ENCODE results near the gene MAPKAPK2.

The MAPKAPK2 gene

GRCh38 chr1:206723805-206724472 is 39.2 kb downstream of the MAPKAPK2 start:
- no peaks in the 10 kb centered on the region for H3K9me3 ChIP-seq (ENCODE audit: control insufficient read depth, insufficient read depth, low read depth, low read length)
- no peak overlapping the region for H3K27ac ChIP-seq (ENCODE audit: extremely low read depth, low read depth, low read length)
- ChIA-PET CTCF (interaction anchor here (0.6 to 4.5 kb wide), 15 partner anchors 9 to 259 kb away, joined by 3 to 62 read pairs (median 6); no protein-coding TSS in a partner anchor), POLR2A (no interaction called here)
- H3K4me1 ChIP-seq (ENCODE audit: control insufficient read depth, insufficient read depth, low read length), result no peaks in the 10 kb centered on the region; the same call in 1 of the 2 replicates
- no peaks in the 10 kb centered on the region for H3K36me3 ChIP-seq (ENCODE audit: control insufficient read depth in 2 of 2, insufficient read depth in 1 of 2, low read length in 2 of 2)
- no peak overlapping the region for H3K4me3 ChIP-seq (ENCODE audit: low read depth, low read length)
- no peak for TF ChIP-seq ZNF155 (tag by site-specific recombination; IDR thresholded peaks at IDR 0.05)
- no peak for TF ChIP-seq ZBTB17 (tag by site-specific recombination; IDR thresholded peaks at IDR 0.05)
- TF ChIP-seq ZNF580 (tag by site-specific recombination; IDR thresholded peaks at IDR 0.05), result no peak
- no peak for TF ChIP-seq OSR2 (tag by site-specific recombination; IDR thresholded peaks at IDR 0.05)
- no peak for TF ChIP-seq ZNF544 (tag by site-specific recombination; IDR thresholded peaks at IDR 0.05)
- no peak for TF ChIP-seq TRIM28 (IDR thresholded peaks at IDR 0.05; ENCODE audit: borderline replicate concordance, low read length)
- TF ChIP-seq ZNF621 (tag by site-specific recombination; IDR thresholded peaks at IDR 0.05), result no peak
- TF ChIP-seq ZBTB8A (tag by site-specific recombination; IDR thresholded peaks at IDR 0.05), result peak; percentile 43
- no peak for TF ChIP-seq ZBTB1 (tag by site-specific recombination; IDR thresholded peaks at IDR 0.05)
- no peak for TF ChIP-seq ZNF501 (tag by site-specific recombination; IDR thresholded peaks at IDR 0.05)
- TF ChIP-seq OVOL3 (tag by site-specific recombination; IDR thresholded peaks at IDR 0.05), result no peak
- no peak for TF ChIP-seq ZNF23 (tag by site-specific recombination; IDR thresholded peaks at IDR 0.05; ENCODE audit: borderline replicate concordance)
- TF ChIP-seq, protein P1, sequence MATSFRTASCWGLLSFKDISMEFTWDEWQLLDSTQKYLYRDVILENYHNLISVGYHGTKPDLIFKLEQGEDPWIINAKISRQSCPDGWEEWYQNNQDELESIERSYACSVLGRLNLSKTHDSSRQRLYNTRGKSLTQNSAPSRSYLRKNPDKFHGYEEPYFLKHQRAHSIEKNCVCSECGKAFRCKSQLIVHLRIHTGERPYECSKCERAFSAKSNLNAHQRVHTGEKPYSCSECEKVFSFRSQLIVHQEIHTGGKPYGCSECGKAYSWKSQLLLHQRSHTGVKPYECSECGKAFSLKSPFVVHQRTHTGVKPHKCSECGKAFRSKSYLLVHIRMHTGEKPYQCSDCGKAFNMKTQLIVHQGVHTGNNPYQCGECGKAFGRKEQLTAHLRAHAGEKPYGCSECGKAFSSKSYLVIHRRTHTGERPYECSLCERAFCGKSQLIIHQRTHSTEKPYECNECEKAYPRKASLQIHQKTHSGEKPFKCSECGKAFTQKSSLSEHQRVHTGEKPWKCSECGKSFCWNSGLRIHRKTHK (tag by site-specific recombination; IDR thresholded peaks at IDR 0.05), result no peak
- no peak for TF ChIP-seq SP3 (tag by site-specific recombination; IDR thresholded peaks at IDR 0.05)
- TF ChIP-seq ZIC2 (tag by site-specific recombination; IDR thresholded peaks at IDR 0.05), result peak; percentile 98
- TF ChIP-seq ZNF248 (tag by site-specific recombination; IDR thresholded peaks at IDR 0.05), result no peak
- TF ChIP-seq ZNF280D (tag by site-specific recombination; IDR thresholded peaks at IDR 0.05), result no peak
- TF ChIP-seq GLIS1 (tag by site-specific recombination; IDR thresholded peaks at IDR 0.05), result peak; percentile 75
- TF ChIP-seq ZNF174 (tag by site-specific recombination; IDR thresholded peaks at IDR 0.05), result no peak
- no peak for TF ChIP-seq MEIS1 (CRISPR knock-in tag; IDR thresholded peaks at IDR 0.05; ENCODE audit: borderline replicate concordance)

Data from HEK293 (cell line).